HG03521 (cell line): Measurements from ENCODE around the gene CNNM2.
"Not testable (repeated sequence)": the region's sequence is repeated elsewhere in the genome, so short reads cannot be mapped to it uniquely, and the experiment has no call there.

Experiments used
- ATAC-seq: cut with Tn5 transposase; IDR thresholded peaks from one replicate; pipeline ENCODE4 v1.9.1; 2021; ENCODE audit warnings: mild to moderate bottlenecking, moderate library complexity; ENCODE audit not compliant: unreplicated experiment

Gene CNNM2

DNA sequence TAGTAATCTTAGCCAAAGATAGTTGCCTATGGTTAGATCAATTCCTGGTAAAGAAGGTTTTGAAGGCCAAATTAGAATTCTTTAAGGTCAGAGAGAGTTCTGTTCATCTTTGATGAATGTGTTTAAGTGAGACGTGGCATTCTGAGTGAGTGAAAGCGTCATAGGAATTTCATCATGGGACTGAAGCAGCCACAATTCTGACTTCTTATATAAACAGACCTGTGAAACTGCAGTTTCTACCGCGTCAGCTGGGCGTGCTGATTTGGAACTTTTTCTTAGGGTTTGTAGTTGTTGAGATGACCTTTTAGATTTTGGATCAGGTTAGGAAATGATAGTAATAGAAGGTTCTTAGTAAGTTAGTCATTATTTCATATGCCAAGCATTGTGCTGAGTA is 103.8 kb downstream of the CNNM2 start:
- ATAC-seq: no peak

DNA sequence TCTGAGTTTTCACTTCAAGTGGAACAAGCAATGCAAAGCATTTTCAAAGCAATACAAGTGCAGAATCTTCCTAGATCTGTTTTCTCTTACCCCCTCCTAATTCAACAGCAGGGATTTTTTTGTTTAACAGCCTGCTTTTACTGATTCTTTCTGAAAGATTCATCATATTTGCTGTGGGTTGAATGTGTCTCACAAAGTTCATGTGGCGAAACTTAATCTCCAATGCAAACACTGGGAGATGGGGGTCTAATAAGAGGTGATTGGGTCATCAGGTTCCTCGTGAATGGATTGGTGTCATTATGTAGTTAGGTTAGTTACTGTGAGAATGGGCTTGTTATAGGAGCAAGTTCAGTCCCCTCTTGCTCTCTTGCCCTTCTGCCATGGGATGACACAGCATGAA is 107.6 kb downstream of the CNNM2 start:
- ATAC-seq: no peak

DNA sequence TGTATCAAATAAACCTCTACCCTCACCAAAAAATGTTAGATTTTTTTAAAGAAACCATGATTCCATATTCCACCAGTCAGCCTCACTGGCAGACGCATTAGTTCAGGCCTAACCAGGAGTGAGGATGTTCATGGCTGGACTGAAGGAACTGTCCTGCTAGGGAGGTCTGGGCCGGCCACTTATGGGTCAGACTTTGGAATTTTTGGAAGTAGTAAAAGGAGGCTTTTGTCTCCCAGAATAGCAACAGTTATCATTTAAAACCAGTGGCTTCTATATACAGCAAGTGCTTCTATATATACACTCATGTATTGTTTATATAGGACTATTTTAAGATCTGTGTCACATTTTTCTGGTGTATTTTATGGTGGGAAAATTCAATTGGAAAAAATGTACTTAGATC is 120.5 kb downstream of the CNNM2 start:
- no peak for ATAC-seq

DNA sequence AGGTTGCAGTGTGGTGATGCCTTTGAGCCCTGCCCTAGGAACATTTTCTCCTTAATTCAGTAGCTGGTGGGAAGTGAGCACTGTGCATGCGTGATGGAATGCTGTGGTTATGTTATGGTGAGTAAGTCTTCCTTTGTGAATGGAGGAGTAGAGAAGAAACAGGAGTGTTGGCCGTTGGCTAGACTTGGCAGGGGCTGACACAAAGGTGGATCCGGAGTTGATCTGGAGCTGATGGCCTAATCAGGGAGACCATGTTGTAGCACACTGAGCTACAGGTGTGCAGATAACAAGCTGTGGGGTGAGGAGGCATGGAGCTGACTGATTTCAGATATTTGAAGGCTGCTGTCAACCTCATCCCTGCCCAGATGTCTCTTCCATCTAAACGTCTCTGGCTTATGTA is 122.3 kb downstream of the CNNM2 start:
- ATAC-seq: no peak

DNA sequence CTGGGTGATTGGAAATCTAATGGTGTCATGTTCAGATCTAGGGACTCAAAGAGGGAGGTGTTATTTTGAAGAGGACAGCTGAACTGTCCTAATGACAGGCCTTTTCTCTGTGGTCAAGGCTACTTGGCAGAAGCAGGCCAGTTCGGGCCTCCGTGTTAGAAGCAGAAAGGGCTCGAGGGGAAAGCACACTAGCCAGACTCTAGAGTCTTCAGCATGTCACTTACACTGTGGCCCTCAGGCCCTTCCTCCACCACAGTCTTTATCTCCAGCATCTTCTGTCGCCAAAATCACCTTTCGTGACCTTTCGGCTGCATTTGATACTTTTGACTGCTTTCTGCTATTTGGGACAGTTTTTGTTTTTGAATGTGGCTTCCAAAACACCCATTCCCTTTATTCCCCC is 123.3 kb downstream of the CNNM2 start:
- ATAC-seq: no peak

DNA sequence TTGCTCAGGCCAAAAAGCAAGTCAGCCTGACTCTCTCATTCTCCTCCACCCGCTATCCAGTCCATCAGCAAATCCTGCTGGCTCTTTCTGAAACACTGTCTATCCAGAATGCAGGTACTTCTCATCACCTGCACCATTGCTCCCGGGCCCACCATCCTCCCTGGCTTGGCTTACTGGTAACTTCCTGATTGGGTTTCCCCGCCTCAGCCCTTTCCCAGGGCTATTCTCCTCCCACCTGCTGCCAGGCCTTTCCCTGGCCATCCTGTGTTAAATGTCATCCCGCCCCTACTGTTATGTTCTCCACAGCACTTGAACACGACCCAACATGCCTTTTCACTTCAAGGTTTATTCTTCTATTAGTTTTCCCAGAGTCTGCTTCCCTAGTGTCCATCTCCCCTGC is 124.0 kb downstream of the CNNM2 start:
- no peak for ATAC-seq

DNA sequence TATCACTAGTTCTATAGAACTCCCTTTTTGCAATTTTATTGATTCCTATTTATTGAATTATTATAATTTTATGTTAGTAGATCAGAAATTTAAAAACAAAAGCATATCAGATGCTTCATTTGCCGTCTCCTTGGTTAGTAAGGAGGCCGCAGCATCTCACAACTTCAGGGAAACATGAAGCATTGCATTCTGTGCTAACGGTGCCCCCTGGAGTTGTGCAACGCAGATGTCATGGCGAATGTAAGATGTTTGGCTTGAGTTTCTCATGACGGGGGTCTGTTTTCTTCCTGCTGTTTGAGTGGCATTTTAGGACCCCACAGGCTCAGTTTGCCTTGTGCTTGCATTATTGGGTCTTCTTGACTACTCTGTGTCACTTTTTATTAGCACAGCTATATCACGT is 124.8 kb downstream of the CNNM2 start:
- ATAC-seq: no peak

DNA sequence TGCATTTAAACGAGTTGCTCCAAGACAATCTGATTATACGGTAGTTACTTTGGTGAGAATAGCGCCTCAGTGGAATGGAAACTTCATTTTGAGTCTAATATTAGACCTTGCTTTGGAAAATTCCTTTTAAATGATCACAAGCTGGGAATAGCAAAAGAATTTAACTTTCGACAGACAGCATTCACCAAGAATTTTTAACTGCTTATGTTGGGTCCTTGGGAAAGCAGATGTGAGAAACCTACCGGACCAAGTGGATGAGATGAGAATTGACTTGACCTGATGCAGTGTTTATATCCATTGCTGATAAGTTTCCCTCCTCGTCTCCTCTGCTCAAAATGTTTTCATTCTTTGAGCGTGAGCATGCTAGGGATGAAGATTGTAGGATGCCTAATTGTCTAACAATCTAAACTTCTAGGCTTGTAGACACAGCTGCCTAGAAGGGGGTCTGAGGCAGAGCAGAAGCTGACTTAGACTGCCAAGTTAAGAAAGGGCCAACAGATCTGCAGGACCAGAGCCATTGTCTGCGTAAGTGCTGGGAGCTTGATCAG is 126.9 kb downstream of the CNNM2 start:
- ATAC-seq: no peak

DNA sequence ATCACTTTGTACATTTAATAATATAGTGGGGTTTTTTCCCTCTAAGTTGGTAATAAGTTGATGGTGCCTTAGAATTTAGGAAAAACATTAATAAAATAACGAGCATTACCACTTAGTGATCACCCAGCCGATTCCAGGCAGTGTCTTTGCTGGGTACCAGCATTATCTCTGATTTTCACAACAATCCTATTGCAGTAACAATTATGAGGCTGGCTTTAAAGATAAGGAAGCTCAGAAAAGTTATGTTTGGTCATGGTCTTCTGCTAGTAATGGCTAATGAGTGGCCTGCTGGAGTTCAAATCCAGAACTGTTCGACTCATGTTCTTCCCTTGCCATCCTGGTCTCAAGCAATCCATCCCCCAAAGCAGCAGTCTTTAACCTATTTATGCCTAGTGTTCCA is 127.9 kb downstream of the CNNM2 start:
- ATAC-seq: no peak

DNA sequence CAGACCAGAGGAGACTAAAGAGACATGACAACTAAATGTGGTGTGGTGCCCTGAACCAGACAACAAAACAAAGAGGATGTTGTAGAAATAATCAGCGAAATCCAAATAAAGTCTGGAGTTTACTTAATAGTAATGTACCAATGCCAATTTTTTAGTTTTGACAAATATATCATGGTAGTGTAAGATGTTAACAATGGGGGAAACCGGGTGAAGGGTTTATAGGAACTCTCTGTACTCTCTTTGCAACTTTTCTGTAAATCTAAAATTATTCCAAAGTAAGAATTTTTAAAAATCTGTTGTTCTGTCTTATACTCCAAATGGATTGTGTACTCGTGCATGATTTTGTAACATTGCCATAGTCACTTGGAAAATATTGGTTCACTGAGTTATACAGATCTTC is 129.3 kb downstream of the CNNM2 start:
- ATAC-seq: no peak

DNA sequence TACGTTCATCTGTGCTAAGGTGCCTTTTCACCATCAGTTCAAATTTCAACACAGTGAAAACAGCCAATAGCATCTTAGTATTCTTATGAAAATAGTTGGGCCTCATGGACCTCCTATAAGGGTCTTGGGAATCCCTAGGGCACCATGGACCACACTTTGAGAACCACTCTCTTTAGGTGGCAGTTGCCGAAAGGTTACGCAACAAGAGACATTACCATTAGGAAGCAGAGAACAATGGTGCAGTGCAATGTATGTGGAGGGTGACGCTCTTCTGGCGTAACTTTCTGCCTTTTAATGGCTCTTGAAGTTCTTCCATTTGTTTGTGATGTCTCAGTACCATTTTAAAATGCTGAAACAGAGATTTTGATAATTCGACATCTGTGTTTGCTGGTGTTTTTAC is 131.1 kb downstream of the CNNM2 start:
- ATAC-seq: no peak

DNA sequence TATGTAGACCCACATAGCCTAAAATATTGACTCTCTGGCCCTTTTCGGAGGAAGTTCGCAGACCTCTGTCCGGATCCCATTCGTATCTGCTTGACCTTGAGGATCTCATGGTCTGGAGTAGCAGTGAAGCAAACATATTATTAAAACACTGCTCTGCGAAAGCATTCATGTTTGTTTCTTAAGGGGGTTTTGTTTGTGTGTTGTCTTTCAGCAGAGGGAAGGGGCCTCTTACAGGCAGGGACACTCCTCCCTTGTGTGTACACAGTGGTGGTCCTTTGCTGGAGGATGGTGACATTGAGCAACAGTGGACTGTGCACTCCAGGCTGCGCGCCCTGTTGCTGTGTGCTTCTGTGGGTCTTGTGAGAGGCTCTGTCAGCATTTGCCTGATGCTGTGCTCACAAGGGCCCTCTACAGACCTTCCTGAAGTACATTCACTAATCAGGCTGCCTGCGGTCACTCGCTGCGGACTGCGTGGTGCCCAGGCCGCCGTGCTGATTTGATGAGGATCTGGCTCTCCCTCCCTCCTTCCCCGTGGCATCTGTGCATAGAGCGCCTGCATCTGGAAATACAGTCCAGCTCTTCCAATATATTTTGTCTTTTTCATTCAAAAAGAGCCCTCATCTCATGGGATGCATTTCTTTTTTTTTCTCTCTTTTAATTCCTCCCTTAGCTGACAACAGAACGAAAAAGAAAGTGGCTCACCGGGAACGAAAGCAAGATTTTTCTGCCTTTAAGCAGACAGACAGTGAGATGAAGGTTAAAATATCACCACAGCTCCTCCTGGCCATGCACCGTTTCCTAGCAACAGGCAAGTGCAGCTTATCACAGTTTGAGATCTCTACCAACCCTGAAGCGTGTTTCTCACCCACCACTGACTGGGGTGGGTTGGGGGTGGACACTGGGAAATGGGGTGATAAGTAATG is 135.8 kb downstream of the CNNM2 start:
- peak; percentile 85 for ATAC-seq

DNA sequence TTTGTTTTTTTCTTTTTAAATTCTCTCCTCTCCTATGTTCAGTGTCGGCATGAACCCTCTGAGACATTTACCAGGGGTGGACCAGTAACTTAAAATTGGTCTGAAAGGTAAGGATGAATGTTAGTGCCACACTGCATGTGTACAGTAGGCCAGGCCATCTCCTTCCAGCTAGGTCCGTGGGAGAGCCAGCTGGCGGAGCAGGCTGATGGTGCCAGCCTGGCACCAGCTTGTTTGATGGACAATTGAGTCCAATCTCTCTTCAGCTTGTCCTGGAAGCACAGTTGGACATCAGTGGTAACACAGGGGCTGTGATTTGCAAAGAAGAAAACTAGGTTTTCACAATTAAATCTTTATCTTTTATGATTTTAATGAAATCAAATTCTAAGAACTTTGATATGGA is 136.5 kb downstream of the CNNM2 start:
- ATAC-seq: no peak

DNA sequence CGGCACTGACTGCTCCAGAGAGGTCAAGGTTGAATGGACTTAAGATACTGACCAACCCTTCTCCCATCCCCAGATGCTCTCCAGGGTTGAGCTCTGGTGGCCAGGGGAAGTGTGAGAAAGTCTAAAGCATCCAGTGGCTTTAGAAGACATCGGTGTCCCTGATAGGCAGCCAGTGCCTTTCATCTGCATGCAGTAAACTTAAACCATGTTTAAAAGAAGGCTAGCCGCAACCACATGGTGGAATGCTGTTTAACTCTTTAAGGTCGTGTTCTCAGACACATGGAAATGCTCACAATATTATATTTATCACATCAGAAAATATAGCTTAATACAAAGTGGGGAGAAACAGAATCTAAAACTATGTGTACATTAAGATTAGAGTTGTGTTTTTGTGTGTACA is 137.0 kb downstream of the CNNM2 start:
- ATAC-seq: no peak

DNA sequence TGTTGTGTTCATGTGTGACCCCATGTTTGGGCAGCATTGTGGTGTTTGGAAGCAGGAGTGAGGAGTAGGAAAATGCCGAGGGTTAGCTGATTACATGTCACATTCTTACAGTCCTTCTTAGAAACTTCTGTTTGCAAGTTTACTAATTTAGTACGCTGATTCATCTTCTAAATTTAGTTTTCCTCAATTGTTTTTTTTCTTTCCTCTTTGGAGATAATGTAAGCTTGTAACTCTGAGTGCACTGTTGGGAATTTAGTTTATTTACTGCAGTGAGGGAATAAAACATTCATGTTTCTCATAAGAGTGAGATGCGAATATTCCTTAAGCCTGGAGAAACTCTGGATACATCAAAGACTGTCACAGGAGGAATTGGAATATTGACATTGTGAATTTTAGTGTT is 139.9 kb downstream of the CNNM2 start:
- no peak for ATAC-seq

DNA sequence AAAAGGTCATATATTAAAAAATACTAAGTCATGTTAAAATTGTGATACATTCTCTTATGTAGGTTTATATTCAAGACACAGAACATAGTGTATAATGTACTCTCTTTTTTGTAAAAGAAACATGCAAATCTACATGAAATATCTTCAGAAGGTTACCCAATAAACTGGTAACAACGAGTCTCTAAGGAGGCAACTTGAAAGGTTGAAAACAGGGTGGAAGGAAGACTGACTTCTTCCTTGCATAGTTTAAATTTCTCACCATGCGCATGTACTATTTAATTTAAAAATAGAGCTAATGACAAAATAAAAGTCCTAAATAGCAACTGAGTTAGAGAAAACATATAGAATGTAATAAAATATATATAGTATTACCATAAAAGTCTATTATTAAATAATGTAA is 142.5 kb downstream of the CNNM2 start:
- no peak for ATAC-seq

DNA sequence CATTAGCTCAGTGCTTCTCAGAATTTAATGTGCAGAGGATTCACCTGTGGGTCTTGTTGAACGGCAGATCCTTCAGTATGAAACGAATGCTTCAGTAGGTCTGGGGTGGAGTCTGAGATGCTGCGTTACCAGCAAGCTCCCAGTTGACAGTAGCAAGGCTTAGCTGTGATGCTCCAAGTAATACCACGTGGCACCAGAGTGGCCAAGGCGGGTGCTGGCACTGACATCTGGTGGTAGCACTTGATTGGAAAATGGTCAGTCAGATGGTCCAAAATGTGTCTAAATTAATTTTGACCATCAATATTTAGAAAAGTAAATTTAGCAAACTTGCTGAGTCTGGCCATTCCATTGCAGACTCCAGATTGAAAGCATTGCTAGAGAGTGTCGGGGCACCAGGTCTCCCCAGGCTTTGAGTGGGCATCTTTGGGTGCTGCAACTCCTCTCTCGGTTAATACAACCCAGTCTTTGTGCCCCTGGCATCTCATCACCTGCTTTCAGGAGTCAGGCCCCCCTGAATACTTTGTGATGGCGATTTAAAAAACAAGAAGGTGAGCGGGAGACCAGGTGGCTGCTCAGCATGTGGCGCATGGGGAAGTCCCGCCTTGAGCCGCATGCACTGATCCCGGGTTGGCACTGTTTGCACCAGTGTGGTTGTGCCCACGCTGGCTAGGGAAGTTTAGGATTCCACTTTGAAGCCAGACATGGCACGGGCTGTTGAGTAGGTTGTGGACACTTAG is 144.9 kb downstream of the CNNM2 start:
- no peak for ATAC-seq

DNA sequence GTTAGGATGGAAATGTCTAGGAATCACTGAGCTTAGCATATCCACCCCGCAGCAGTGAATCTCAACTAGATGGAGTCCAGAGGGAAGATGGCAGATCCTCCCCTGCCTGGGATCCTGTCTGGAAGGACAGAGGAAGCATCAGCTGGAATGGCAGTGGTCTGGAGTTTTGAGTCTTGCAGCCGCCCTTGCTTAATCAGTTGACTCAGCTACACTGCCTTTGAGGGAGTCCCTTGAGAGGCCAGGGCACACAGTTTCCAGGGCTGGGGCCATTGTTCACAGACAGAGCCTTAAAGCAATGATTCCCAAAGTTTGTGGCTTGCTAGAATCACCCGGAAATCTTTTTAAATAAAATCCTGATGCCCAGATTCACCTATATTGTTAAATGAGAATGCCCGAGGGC is 146.9 kb downstream of the CNNM2 start:
- no peak for ATAC-seq

DNA sequence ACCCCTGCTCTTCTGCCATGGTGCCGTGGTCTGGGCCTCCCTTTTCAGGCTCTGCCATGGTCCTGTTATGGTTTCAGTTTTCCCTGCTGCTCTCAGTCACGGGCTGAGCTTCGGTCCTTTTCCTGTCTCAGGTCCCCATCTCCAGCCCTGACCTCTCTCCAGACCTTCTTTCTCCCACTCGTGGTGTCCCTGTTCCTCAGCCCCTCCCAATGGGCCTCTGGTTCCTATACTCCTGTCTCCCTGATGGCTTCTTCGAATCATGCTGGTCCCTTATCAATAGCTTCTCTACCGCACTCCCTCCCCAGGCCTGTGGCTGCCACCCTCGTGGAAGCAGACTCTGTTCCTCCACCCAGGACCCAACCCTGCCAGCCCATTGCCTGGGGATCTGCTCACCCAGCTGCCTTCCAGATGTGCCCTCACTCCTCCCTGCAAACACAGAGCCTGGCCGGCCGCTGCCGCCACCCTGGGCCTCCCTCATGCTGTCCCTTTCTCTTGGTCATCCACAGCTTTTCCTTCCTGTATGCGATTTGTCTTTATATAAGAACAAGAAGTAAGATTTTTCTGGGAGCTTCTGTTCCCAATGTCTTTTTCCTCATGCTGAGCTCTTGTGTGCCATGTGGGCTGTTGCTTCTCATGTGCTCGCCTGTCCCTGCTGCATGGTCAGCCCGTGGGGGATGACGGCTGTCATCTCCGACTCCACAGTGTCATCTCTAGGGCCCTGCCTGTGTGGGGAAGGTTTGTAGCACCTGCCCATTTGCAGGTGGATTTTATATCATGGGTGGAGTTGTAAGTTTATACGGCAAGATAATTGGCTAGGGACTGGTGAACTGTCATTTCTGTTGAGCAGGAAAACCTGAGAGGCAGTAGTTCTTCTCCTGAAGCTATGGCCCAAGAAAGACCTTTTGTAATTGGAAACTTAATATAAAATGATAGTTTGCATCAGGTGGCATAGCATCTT is 148.3 kb downstream of the CNNM2 start:
- no peak for ATAC-seq

DNA sequence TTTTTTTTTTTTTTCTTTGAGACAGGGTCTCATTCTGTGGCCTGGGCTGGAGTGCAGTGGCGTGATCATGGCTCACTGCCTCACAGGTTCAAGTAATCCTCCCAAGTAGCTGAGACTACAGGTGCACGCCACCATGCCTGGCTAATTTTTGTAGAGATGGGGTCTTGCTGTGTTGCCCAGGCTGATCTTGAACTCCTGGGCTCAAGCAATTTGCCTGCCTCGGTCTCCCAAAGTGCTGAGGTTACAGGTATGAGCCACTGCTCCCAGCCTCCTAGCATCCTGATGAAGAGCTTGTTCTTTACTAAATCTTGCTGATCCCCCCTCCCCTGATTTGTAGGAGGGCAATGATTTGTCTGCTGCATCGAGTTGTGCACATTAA is 149.0 kb downstream of the CNNM2 start:
- ATAC-seq: not testable (repeated sequence)

DNA sequence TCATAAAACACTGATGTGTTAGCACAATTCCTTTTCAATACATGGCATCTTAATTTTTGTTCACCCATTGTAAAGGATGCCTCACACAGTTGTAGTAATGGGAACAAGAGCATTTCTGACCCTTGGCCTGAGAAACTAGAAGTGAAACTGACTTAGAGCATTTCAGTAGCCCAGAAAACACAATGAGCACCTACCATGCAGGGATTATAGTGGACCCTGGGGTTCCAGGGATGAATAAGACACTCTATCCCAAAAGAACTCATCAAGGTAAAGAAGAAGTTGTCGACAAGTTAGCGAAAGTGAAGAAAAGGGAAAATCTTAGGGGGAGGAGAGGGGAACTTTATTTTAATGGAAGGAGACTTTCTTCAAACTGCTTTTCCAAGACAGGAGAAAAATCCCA is 149.4 kb downstream of the CNNM2 start:
- ATAC-seq: no peak
